IMR-90 (cell line): Measurements from ENCODE around the gene AGAP1. TPM values are rescaled to one million over a fixed set of nuclear protein-coding genes. Genes with fewer than 3 reads are reported as not detected.

Source experiments
- ATAC-seq: fragments of 200-7000 bp; cut with Tn5 transposase; 2 replicates; pipeline ENCODE4 v1.9.1; 2020; ENCODE audit warnings: low read depth, mild to moderate bottlenecking, moderate library complexity
- BruUV-seq: library from RNA; stranded (reverse); fragments of 400-500 nt; replicated peaks from 2 replicates; lab custom pipeline; 2021; lab: Mats Ljungman, UMichigan
- CTCF ChIA-PET: fragments of 300-600 bp; formaldehyde crosslinking; extraction: SDS; loops from one replicate; lab custom pipeline; 2021; ENCODE audit warnings: antibody characterized with exemption; lab: Yijun Ruan, JAX
- POLR2A ChIA-PET: fragments of 300-600 bp; sonication (Branson Sonifier 250); formaldehyde crosslinking; loops from one replicate; lab custom pipeline; 2022; ENCODE audit warnings: antibody characterized with exemption; ENCODE audit not compliant: unreplicated experiment; lab: Charles Lee
- DNase-seq: peaks from one replicate; pipeline ENCODE4 v3.0.0; 2013
- H2AFZ ChIP-seq: replicated peaks from 2 replicates; pipeline ENCODE3; 2013; ENCODE audit warnings: low read length, mild to moderate bottlenecking; ENCODE audit not compliant: poor library complexity
- H2AK5ac ChIP-seq: 2 replicates; pipeline ENCODE4 v1.6.1; 2013; ENCODE audit warnings: low read depth, low read length, inconsistent platforms
- H2AK9ac ChIP-seq: replicated peaks from 2 replicates; pipeline ENCODE3; 2013; ENCODE audit warnings: mild to moderate bottlenecking, low read depth, low read length, moderate library complexity; ENCODE audit not compliant: poor library complexity
- H2BK120ac ChIP-seq: 2 replicates; pipeline ENCODE4 v1.6.1; 2013; ENCODE audit warnings: low read depth, low read length, inconsistent platforms
- H2BK15ac ChIP-seq: 3 replicates; pipeline ENCODE4 v1.6.1; 2013; ENCODE audit warnings: low read depth, low read length, inconsistent platforms
- H2BK20ac ChIP-seq: 2 replicates; pipeline ENCODE4 v1.6.1; 2013; ENCODE audit warnings: low read depth, mild to moderate bottlenecking, inconsistent platforms, low read length, moderate library complexity
- H2BK5ac ChIP-seq: 2 replicates; pipeline ENCODE4 v1.6.1; 2013; ENCODE audit warnings: mild to moderate bottlenecking, low read depth, low read length, inconsistent platforms; ENCODE audit not compliant: poor library complexity, severe bottlenecking
- H3K14ac ChIP-seq: replicated peaks from 2 replicates; pipeline ENCODE4 v1.6.1; 2013; ENCODE audit warnings: low read depth, low read length, inconsistent platforms
- H3K18ac ChIP-seq: 2 replicates; pipeline ENCODE4 v1.6.1; 2013; ENCODE audit warnings: low read depth, low read length, control low read depth
- H3K23ac ChIP-seq: 2 replicates; pipeline ENCODE4 v1.6.1; 2013; ENCODE audit warnings: low read depth, low read length, inconsistent platforms
- H3K27ac ChIP-seq: 2 replicates; pipeline ENCODE4 v1.5.1; 2013; ENCODE audit warnings: mild to moderate bottlenecking, control low read depth, low read length; ENCODE audit not compliant: insufficient read depth
- H3K27me3 ChIP-seq: 2 replicates; pipeline ENCODE4 v1.6.1; 2013; ENCODE audit warnings: low read length; ENCODE audit not compliant: control insufficient read depth, insufficient read depth
- H3K36me3 ChIP-seq: 2 replicates; pipeline ENCODE4 v1.6.1; 2013; ENCODE audit warnings: low read length, mixed read lengths; ENCODE audit not compliant: control insufficient read depth, insufficient read depth
- H3K4ac ChIP-seq: 2 replicates; pipeline ENCODE4 v1.6.1; 2013; ENCODE audit warnings: low read depth, low read length, inconsistent platforms
- H3K4me1 ChIP-seq: 2 replicates; pipeline ENCODE4 v1.6.1; 2013; ENCODE audit warnings: low read length, mixed read lengths; ENCODE audit not compliant: control insufficient read depth, insufficient read depth
- H3K4me2 ChIP-seq: 2 replicates; pipeline ENCODE4 v1.6.1; 2013; ENCODE audit warnings: low read depth, mild to moderate bottlenecking, control low read depth, low read length, moderate library complexity
- H3K4me3 ChIP-seq: 2 replicates; pipeline ENCODE4 v1.5.1; 2013; ENCODE audit warnings: low read depth, mild to moderate bottlenecking, control low read depth, low read length, moderate library complexity; ENCODE audit not compliant: insufficient read depth
- H3K56ac ChIP-seq: 2 replicates; pipeline ENCODE4 v1.6.1; 2013; ENCODE audit warnings: low read length, inconsistent platforms; ENCODE audit not compliant: insufficient read depth; ENCODE audit errors: extremely low read depth
- H3K79me1 ChIP-seq, 2 experiments: 2 replicates each; pipeline ENCODE4 v1.6.1; 2013; ENCODE audit warnings: low read length in 2 of 2, inconsistent platforms in 1 of 2, low read depth in 1 of 2
- H3K9ac ChIP-seq: 2 replicates; pipeline ENCODE4 v1.6.1; 2013; ENCODE audit warnings: low read depth, low read length, control low read depth
- H3K9me1 ChIP-seq: 2 replicates; pipeline ENCODE4 v1.6.1; 2013; ENCODE audit warnings: low read length, inconsistent platforms; ENCODE audit not compliant: insufficient read depth
- H3K9me3 ChIP-seq: 2 replicates; pipeline ENCODE4 v1.6.1; 2013; ENCODE audit warnings: low read length; ENCODE audit not compliant: control insufficient read depth, insufficient read depth
- H4K20me1 ChIP-seq: 2 replicates; pipeline ENCODE4 v1.6.1; 2013; ENCODE audit warnings: low read length, inconsistent platforms; ENCODE audit not compliant: insufficient read depth
- H4K5ac ChIP-seq: 2 replicates; pipeline ENCODE4 v1.6.1; 2013; ENCODE audit warnings: mild to moderate bottlenecking, low read depth, low read length, control low read depth
- H4K8ac ChIP-seq, 2 experiments: 2 replicates each; pipeline ENCODE4 v1.6.1; 2013; ENCODE audit warnings: low read depth in 2 of 2, low read length in 2 of 2, control low read depth in 1 of 2, inconsistent platforms in 1 of 2
- H4K91ac ChIP-seq: 2 replicates; pipeline ENCODE4 v1.6.1; 2013; ENCODE audit warnings: low read depth, low read length, inconsistent platforms; ENCODE audit not compliant: insufficient read depth
- BHLHE40 ChIP-seq: fragments of 150-350 bp; IDR thresholded peaks from 2 replicates; pipeline ENCODE4 v1.6.1; 2016; ENCODE audit warnings: mild to moderate bottlenecking, low read depth, low read length
- MAFK ChIP-seq: IDR thresholded peaks from 2 replicates; pipeline ENCODE4 v1.6.1; 2012; ENCODE audit warnings: low read depth, low read length, improper control_type of control experiment
- MXI1 ChIP-seq: IDR thresholded peaks from 2 replicates; pipeline ENCODE4 v1.6.1; 2012; ENCODE audit warnings: low read depth, mild to moderate bottlenecking, low read length, moderate library complexity, borderline replicate concordance
- NFE2L2 ChIP-seq: fragments of 150-350 bp; IDR thresholded peaks from 2 replicates; pipeline ENCODE4 v1.6.1; 2016; ENCODE audit warnings: low read depth, mild to moderate bottlenecking, low read length
- RAD21 ChIP-seq: IDR thresholded peaks from 2 replicates; pipeline ENCODE4 v1.6.1; 2012; ENCODE audit warnings: low read length, improper control_type of control experiment
- RCOR1 ChIP-seq: IDR thresholded peaks from 2 replicates; pipeline ENCODE4 v1.6.1; 2012; ENCODE audit warnings: mild to moderate bottlenecking, low read length, improper control_type of control experiment; ENCODE audit not compliant: insufficient replicate concordance
- WGBS, 2 experiments: methylation state at CpG; one replicate each; pipeline versions ENCODE4 v1.1.5 to v1.1.7; 2013; ENCODE audit warnings: missing lambda C conversion rate in 2 of 2; ENCODE audit not compliant: insufficient read length in 1 of 2; ENCODE audit errors: extremely low coverage in 2 of 2; 5-methylcytosine and 5-hydroxymethylcytosine counted together
- dilution Hi-C: fragments of 300-500 bp; cut with HindIII; formaldehyde crosslinking; loops from one replicate; pipeline ENCODE4 v1.14.3; 2018; ENCODE audit warnings: low sequenced_read_pairs; ENCODE audit not compliant: unreplicated experiment
- in situ Hi-C: fragments of 300-500 bp; cut with MboI; formaldehyde crosslinking; loops from 3 replicates; pipeline ENCODE4 v1.14.3; 2019; ENCODE audit warnings: low sequenced_read_pairs, inconsistent platforms, mixed read lengths
- intact Hi-C: fragments of 100-400 bp; cut with micrococcal nuclease; formaldehyde crosslinking; loops from 2 replicates; pipeline ENCODE4 v1.10.0; 2022
- polyA plus RNA-seq, 3 experiments: library from polyadenylated mRNA; depleted of rRNA; stranded (reverse); fragments of >200 nt; gene quantifications; 2 replicates each; pipeline ENCODE4 v1.2.3, GENCODE V29; 2012; ENCODE audit warnings: low replicate concordance in 1 of 3
- total RNA-seq: library from RNA; depleted of rRNA; stranded (reverse); fragments of >200 nt; gene quantifications from 2 replicates; pipeline ENCODE4 v1.2.3, GENCODE V29; 2012
- TF ChIP-seq, protein P1 (sequence below): conservative IDR thresholded peaks from 2 replicates; pipeline ENCODE4 v1.5.1; 2012; ENCODE audit warnings: mild to moderate bottlenecking, low read depth, low read length, improper control_type of control experiment

The AGAP1 gene
- total and polyA plus RNA-seq, 2 of the 4 experiments (the other 2 are of a cell fraction): 15.1 to 16.4 TPM

DNA sequence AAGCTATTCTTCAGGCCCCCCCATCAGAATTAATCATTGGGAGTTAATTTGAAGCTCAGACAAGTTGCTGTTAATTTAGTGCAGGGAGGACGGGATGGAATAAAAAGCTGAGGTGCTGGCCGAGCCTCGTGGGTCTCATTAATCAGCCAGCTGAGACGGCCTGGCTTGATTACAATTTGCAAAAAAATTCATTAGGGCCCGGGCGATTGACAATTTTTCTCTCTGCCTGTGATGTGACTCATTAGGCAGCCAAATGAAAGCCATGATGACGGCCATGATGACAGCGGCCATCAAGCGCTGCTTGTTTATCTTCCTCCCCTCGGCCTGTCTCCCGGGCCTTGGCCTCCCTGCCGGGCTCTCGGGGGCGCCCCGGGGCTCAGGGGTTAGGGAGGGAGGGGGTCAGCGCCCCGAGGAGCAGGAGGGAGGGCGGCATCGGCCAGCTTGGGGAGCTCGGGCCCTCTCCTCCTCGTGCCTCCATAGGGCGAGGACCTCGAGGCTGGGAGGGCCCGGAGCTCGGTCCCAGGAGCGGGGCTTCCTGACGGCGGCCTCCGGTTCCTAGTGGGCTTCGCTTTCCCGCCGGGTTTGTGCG lies 669.1 kb downstream of the AGAP1 start (continued):
- TF ChIP-seq, protein P1, sequence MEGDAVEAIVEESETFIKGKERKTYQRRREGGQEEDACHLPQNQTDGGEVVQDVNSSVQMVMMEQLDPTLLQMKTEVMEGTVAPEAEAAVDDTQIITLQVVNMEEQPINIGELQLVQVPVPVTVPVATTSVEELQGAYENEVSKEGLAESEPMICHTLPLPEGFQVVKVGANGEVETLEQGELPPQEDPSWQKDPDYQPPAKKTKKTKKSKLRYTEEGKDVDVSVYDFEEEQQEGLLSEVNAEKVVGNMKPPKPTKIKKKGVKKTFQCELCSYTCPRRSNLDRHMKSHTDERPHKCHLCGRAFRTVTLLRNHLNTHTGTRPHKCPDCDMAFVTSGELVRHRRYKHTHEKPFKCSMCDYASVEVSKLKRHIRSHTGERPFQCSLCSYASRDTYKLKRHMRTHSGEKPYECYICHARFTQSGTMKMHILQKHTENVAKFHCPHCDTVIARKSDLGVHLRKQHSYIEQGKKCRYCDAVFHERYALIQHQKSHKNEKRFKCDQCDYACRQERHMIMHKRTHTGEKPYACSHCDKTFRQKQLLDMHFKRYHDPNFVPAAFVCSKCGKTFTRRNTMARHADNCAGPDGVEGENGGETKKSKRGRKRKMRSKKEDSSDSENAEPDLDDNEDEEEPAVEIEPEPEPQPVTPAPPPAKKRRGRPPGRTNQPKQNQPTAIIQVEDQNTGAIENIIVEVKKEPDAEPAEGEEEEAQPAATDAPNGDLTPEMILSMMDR: no peak

DNA sequence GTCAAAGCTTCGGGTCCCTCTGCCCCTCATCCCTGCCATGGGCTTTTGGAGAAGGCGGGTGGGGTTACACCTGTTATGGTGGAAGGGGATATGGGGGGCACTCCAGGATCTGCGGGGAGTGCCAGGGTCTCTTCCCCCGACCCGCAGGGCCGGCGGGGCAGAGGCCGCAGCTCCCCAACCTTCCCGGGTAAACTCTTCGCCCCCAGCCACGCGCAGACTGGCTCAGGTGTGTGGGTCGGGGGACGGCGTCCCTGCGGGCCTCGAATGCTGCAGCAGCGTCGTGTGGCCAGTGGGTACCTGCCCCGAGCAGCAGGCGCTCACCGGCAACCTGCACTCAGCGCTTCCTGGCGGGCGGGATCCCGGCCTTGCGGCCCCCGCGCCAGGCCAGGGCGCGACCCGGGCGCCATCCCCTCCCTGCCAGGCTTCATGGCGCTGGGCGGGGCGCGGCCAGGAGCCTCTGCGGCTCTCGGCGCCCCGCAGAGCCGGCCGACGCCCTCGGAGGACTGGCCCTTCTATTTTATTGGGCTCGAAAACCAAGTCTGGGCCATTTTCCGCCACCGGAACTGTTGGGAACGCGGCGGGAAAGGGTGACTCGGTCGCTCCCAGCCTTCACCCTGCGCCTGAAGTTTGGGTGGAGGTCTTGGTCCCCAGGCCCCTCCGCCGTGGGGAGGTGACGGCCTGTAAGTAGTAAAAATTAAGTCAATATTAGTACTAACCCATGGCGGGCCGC lies 669.8 kb downstream of the AGAP1 start:
- CTCF ChIA-PET: no interaction called here

More for the DNA sequence above, 669.8 kb downstream of the AGAP1 start:
- dilution Hi-C loops: no loop called here
- no peak overlapping the region for H2AK9ac ChIP-seq
- peaks cover 2% of the 10 kb centered on the region; the same call in 1 of the 2 replicates for H3K4me1 ChIP-seq
- H3K9ac ChIP-seq: no peak overlapping the region
- H3K36me3 ChIP-seq: no peaks in the 10 kb centered on the region
- H2AK5ac ChIP-seq: no peak overlapping the region
- H2BK5ac ChIP-seq: no peak overlapping the region
- 8% methylated on average over 18 of the region's 59 CpGs; no CpG with 5 or more reads in 1 of the 2 experiments for WGBS, 2 experiments
- H3K27ac ChIP-seq: no peak overlapping the region
- H4K5ac ChIP-seq: no peak overlapping the region
- H3K9me1 ChIP-seq: no peaks in the 10 kb centered on the region; the same call in 1 of the 2 replicates
- no peaks in the 10 kb centered on the region; the same call in 1 of the 2 replicates for H4K20me1 ChIP-seq
- H3K4me3 ChIP-seq: peak overlapping the region; percentile 18; the same call in 1 of the 2 replicates
- H3K56ac ChIP-seq: no peak overlapping the region
- no peak overlapping the region for H4K8ac ChIP-seq
- no peak overlapping the region for H3K4ac ChIP-seq
- no peak overlapping the region for H2BK20ac ChIP-seq
- H2BK15ac ChIP-seq: no peak overlapping the region
- BruUV-seq: no TSS peak
- TF ChIP-seq RAD21 (no peak), RCOR1 (no peak), MAFK (no peak), NFE2L2 (no peak), BHLHE40 (no peak), MXI1 (no peak)
- TF ChIP-seq, protein P1: no peak
- H3K14ac ChIP-seq: no peak overlapping the region
- peaks cover 98% of the 10 kb centered on the region for H3K27me3 ChIP-seq
- POLR2A ChIA-PET: no interaction called here
- peak overlapping the region; percentile 75 for H2AFZ ChIP-seq
- peaks cover 8% of the 10 kb centered on the region; the same call in 1 of the 2 replicates for H3K9me3 ChIP-seq
- ATAC-seq: no peak
- no peaks in the 10 kb centered on the region for H3K79me1 ChIP-seq
- no peak overlapping the region for H2BK120ac ChIP-seq
- H3K23ac ChIP-seq: no peak overlapping the region
- no peak overlapping the region for H4K91ac ChIP-seq
- peak overlapping the region; percentile 55; the same call in 1 of the 2 replicates for H3K4me2 ChIP-seq
- intact Hi-C loops: no loop called here
- in situ Hi-C loops: loop anchor here (25.0 kb wide), 1 partner anchor 551 kb away; no protein-coding TSS in a partner anchor
- no peak for DNase-seq
- H3K18ac ChIP-seq: no peak overlapping the region
